Activated CD8-positive, alpha-beta memory T cell treated with anti-CD3 and anti-CD28 coated beads, Interleukin-2, amount 10 ng/mL, durations not matched to agents 7 days and 5 days (primary cell): ENCODE results near the gene UCK2. TPM values are rescaled to one million over a fixed set of nuclear protein-coding genes. Genes with fewer than 3 reads are reported as not detected.

Experiments used
- ATAC-seq: fragments of 150-1000 bp; cut with Tn5 transposase; one replicate; pipeline ENCODE4 v1.10.0; 2021; ENCODE audit warnings: moderate library complexity
- CTCF ChIA-PET: fragments of 350-600 bp; sonication (Branson Sonifier 250); formaldehyde crosslinking; loops from one replicate; lab custom pipeline; 2021; ENCODE audit warnings: antibody characterized with exemption; lab: Charles Lee
- DNase-seq: peaks from one replicate; pipeline ENCODE4 v3.0.0-alpha.2; 2020
- H3K27ac Mint-ChIP-seq: one replicate; pipeline ENCODE4 v1.8.0; 2021; ENCODE audit warnings: mild to moderate bottlenecking, mixed read lengths
- H3K27me3 Mint-ChIP-seq: one replicate; pipeline ENCODE4 v1.8.0; 2021; ENCODE audit warnings: mixed read lengths
- H3K36me3 Mint-ChIP-seq: one replicate; pipeline ENCODE4 v1.8.0; 2021; ENCODE audit warnings: mild to moderate bottlenecking, mixed read lengths
- H3K4me1 Mint-ChIP-seq: one replicate; pipeline ENCODE4 v1.8.0; 2021; ENCODE audit warnings: mixed read lengths
- H3K4me3 Mint-ChIP-seq: one replicate; pipeline ENCODE4 v1.8.0; 2021; ENCODE audit warnings: mild to moderate bottlenecking, moderate library complexity, mixed read lengths
- H3K9me3 Mint-ChIP-seq: one replicate; pipeline ENCODE4 v1.8.0; 2022; ENCODE audit warnings: low read depth, mixed read lengths
- total RNA-seq, 2 experiments: library from RNA; stranded (reverse); gene quantifications; one replicate each; pipeline ENCODE4 v1.2.3, GENCODE V29; 2021

UCK2 gene
- total RNA-seq, 2 experiments from 2014 or later: 50.7 to 70.3 TPM

DNA sequence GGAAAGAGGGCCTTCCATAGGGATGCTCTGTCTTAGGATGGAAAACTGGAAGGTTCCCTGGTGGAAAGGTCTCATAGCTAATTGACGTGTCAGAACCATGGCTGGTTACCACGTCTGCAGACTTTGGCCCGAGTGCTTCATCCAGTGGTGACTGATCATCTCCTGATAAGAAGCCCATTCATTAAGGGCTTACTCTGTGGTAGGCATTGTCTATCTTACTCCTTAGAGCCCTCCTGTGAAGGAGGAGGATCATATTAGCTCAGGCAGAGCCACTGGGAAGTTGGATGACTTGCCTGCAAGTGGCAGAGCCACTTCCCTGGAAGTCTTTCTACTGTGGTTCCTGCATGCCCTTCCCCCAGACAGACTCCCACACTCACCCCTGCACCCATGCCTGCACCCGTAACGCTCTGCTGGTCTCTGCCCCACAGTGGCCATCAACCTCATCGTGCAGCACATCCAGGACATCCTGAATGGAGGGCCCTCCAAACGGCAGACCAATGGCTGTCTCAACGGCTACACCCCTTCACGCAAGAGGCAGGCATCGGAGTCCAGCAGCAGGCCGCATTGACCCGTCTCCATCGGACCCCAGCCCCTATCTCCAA, 79.9 kb downstream of the UCK2 start:
- Mint-ChIP-seq H3K36me3 (peaks cover 12% of the 10 kb centered on the region), H3K27me3 (no peaks in the 10 kb centered on the region), H3K9me3 (no peaks in the 10 kb centered on the region), H3K4me1 (peaks cover 7% of the 10 kb centered on the region), H3K27ac (no peak overlapping the region), H3K4me3 (no peak overlapping the region)
- CTCF ChIA-PET: interaction anchor here (1.0 to 1.6 kb wide), 4 partner anchors 10 to 540 kb away, joined by 3 to 4 read pairs (median 3); no protein-coding TSS in a partner anchor
- DNase-seq (no peak), ATAC-seq (no peak)

DNA sequence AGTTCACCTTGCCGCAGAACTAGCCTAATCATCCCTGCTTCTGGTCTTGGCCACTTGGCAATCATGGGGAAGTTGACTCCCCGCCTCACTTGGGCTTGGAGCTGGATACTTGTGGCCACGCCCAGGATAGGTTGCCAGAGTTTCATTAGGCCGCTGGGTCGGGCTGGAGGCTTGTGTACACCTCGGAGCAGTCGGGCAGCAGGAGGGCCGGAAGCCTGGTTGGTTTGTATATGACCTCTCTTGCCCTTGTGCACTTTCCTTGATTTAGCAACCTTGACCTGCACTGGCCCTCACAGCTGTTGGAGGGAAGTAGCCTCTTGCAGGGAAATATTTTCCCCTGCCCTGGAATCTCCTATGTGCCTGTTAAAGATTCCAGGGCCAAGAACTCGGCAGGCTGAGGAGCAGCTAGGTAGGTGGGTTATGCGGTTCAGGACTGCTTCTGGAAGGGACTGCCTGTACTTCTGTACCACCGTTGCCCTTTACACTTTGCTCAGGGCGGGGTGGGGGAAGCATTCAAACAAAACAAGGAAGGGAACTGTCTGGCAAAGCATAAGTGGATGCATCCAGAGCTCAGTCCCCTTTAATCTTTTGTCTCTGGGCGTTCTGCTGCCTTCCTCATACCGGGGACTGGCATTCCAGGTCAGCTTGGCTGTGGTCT, 83.5 kb downstream of the UCK2 start:
- H3K27ac Mint-ChIP-seq: no peak overlapping the region
- DNase-seq (no peak), ATAC-seq (no peak)
- H3K36me3 Mint-ChIP-seq: peaks cover 11% of the 10 kb centered on the region
- no peak overlapping the region for H3K4me3 Mint-ChIP-seq
- no peaks in the 10 kb centered on the region for H3K9me3 Mint-ChIP-seq
- CTCF ChIA-PET: no interaction called here
- H3K27me3 Mint-ChIP-seq: no peaks in the 10 kb centered on the region
- peaks cover 6% of the 10 kb centered on the region for H3K4me1 Mint-ChIP-seq

GRCh38 chr1:165911609-165912281, 84.3 kb downstream of the UCK2 start:
- H3K4me1 Mint-ChIP-seq: peaks cover 4% of the 10 kb centered on the region
- CTCF ChIA-PET: interaction anchor here (1.0 to 5.0 kb wide), 4 partner anchors 13 to 519 kb away, joined by 3 to 50 read pairs (median 3); no protein-coding TSS in a partner anchor
- H3K27me3 Mint-ChIP-seq: no peaks in the 10 kb centered on the region
- H3K27ac Mint-ChIP-seq: no peak overlapping the region
- ATAC-seq (no peak), DNase-seq (no peak)
- no peaks in the 10 kb centered on the region for H3K9me3 Mint-ChIP-seq
- peaks cover 11% of the 10 kb centered on the region for H3K36me3 Mint-ChIP-seq
- H3K4me3 Mint-ChIP-seq: no peak overlapping the region

DNA sequence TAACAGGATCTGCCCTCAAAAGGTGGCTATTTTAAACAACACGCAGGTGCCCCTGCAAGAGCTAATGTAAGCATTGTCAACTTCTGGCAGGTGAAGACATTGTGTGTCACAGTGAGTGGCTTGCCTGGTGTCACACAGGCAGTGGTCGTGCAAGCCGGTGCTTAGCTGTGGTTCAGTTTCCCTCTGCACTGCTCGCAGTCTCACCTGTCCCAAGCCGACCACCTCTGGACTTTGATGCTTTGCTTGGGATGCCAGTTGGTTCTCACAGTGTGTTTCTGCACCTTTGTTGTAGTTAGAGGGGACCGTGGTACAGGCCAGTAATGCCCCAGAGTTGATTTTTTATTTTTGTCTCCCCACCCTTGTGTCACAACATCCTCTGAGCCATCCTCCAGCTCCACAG, 85.2 kb downstream of the UCK2 start:
- no peak overlapping the region for H3K27ac Mint-ChIP-seq
- CTCF ChIA-PET: interaction anchor here (0.6 to 5.0 kb wide), 8 partner anchors 12 to 520 kb away, joined by 3 to 50 read pairs (median 3); no protein-coding TSS in a partner anchor
- H3K4me3 Mint-ChIP-seq: no peak overlapping the region
- ATAC-seq (no peak), DNase-seq (no peak)
- no peaks in the 10 kb centered on the region for H3K27me3 Mint-ChIP-seq
- no peaks in the 10 kb centered on the region for H3K9me3 Mint-ChIP-seq
- peaks cover 5% of the 10 kb centered on the region for H3K36me3 Mint-ChIP-seq
- peaks cover 4% of the 10 kb centered on the region for H3K4me1 Mint-ChIP-seq

GRCh38 chr1:165914136-165914798, 86.9 kb downstream of the UCK2 start:
- H3K27ac Mint-ChIP-seq: no peak overlapping the region
- ATAC-seq: peak; percentile 96

GRCh38 chr1:165915480-165915879, 88.1 kb downstream of the UCK2 start:
- H3K9me3 Mint-ChIP-seq: no peaks in the 10 kb centered on the region

More at GRCh38 chr1:165914136-165914798, 86.9 kb downstream of the UCK2 start:
- H3K9me3 Mint-ChIP-seq: no peaks in the 10 kb centered on the region
- no peak overlapping the region for H3K4me3 Mint-ChIP-seq
- peaks cover 4% of the 10 kb centered on the region for H3K4me1 Mint-ChIP-seq
- H3K27me3 Mint-ChIP-seq: no peaks in the 10 kb centered on the region
- no peaks in the 10 kb centered on the region for H3K36me3 Mint-ChIP-seq
- peak; percentile 78 for DNase-seq
- CTCF ChIA-PET: interaction anchor here (0.7 to 5.0 kb wide), 23 partner anchors 10 to 1310 kb away, joined by 3 to 50 read pairs (median 4); partner anchors contain the start of gene TMCO1

GRCh38 chr1:165915932-165916348, 88.5 kb downstream of the UCK2 start:
- ATAC-seq (no peak), DNase-seq (no peak)
- Mint-ChIP-seq H3K27ac (no peak overlapping the region), H3K4me3 (no peak overlapping the region), H3K9me3 (no peaks in the 10 kb centered on the region), H3K36me3 (no peaks in the 10 kb centered on the region), H3K27me3 (no peaks in the 10 kb centered on the region), H3K4me1 (peaks cover 4% of the 10 kb centered on the region)
- CTCF ChIA-PET: interaction anchor here (0.6 to 5.0 kb wide), 7 partner anchors 8 to 575 kb away, joined by 3 to 50 read pairs (median 4); no protein-coding TSS in a partner anchor

More at GRCh38 chr1:165915480-165915879, 88.1 kb downstream of the UCK2 start:
- CTCF ChIA-PET: interaction anchor here (0.6 to 5.0 kb wide), 11 partner anchors 9 to 575 kb away, joined by 3 to 50 read pairs (median 4); partner anchors contain the start of gene TMCO1
- DNase-seq: no peak
- Mint-ChIP-seq H3K4me3 (no peak overlapping the region), H3K27ac (no peak overlapping the region), H3K27me3 (no peaks in the 10 kb centered on the region), H3K4me1 (peaks cover 4% of the 10 kb centered on the region), H3K36me3 (no peaks in the 10 kb centered on the region)
- no peak for ATAC-seq

- no peaks in the 10 kb centered on the region for H3K36me3 Mint-ChIP-seq
- ATAC-seq (no peak), DNase-seq (no peak)
- no peaks in the 10 kb centered on the region for H3K9me3 Mint-ChIP-seq
- no peak overlapping the region for H3K4me3 Mint-ChIP-seq
- no peaks in the 10 kb centered on the region for H3K27me3 Mint-ChIP-seq
- CTCF ChIA-PET: no interaction called here
- peaks cover 4% of the 10 kb centered on the region for H3K4me1 Mint-ChIP-seq
- H3K27ac Mint-ChIP-seq: no peak overlapping the region
Observed at GRCh38 chr1:165917166-165917565, 89.8 kb downstream of the UCK2 start.

- no peak for DNase-seq
- no peak for ATAC-seq
- no peak overlapping the region for H3K27ac Mint-ChIP-seq
- CTCF ChIA-PET: interaction anchor here (0.6 to 4.0 kb wide), 16 partner anchors 9 to 981 kb away, joined by 3 to 26 read pairs (median 4); no protein-coding TSS in a partner anchor
- no peaks in the 10 kb centered on the region for H3K9me3 Mint-ChIP-seq
- H3K36me3 Mint-ChIP-seq: no peaks in the 10 kb centered on the region
- H3K27me3 Mint-ChIP-seq: peaks cover 8% of the 10 kb centered on the region
- H3K4me3 Mint-ChIP-seq: no peak overlapping the region
- no peaks in the 10 kb centered on the region for H3K4me1 Mint-ChIP-seq
Observed at GRCh38 chr1:165924117-165924516, 96.7 kb downstream of the UCK2 start.

DNA sequence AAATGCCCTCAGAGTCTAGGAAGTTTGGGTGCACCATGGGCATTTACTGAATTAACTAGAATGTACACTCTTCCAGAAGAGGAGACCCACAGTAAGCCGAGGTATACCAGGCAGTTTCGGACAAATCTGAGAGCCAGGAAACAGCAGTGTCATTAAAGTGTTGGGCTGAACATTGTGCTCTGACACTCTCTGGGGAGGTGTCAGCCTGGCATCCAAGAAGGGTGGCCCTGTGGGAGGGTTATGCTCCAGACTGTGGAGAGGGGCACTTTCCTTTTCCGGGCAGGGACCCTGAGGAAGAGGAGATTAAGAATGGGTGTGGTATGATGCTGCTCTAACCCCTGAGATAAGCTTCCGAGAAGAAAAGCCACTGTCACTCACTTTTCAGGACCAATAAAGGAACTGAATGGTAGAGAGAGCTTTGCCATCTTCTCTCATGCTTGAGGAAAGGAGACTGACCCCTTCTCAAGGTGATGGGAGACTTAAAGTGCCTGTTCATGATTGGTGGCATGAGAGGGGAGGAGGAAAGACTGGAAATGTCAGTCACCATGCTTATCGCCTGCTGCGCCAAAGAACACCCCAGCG, 98.2 kb downstream of the UCK2 start:
- no peak for DNase-seq
- Mint-ChIP-seq H3K9me3 (no peaks in the 10 kb centered on the region), H3K36me3 (no peaks in the 10 kb centered on the region), H3K4me3 (no peak overlapping the region), H3K27ac (no peak overlapping the region), H3K27me3 (peaks cover 8% of the 10 kb centered on the region), H3K4me1 (no peaks in the 10 kb centered on the region)
- CTCF ChIA-PET: interaction anchor here (1.0 to 4.0 kb wide), 11 partner anchors 8 to 980 kb away, joined by 3 to 26 read pairs (median 4); no protein-coding TSS in a partner anchor
- no peak for ATAC-seq

- Mint-ChIP-seq H3K4me3 (no peak overlapping the region), H3K36me3 (no peaks in the 10 kb centered on the region), H3K9me3 (no peaks in the 10 kb centered on the region), H3K4me1 (no peaks in the 10 kb centered on the region), H3K27ac (no peak overlapping the region), H3K27me3 (peaks cover 8% of the 10 kb centered on the region)
- ATAC-seq (no peak), DNase-seq (no peak)
- CTCF ChIA-PET: interaction anchor here (3.6 kb wide), 1 partner anchor 552 kb away, joined by 17 read pairs; no protein-coding TSS in a partner anchor
Observed at GRCh38 chr1:165927169-165927568, 99.8 kb downstream of the UCK2 start.

DNA sequence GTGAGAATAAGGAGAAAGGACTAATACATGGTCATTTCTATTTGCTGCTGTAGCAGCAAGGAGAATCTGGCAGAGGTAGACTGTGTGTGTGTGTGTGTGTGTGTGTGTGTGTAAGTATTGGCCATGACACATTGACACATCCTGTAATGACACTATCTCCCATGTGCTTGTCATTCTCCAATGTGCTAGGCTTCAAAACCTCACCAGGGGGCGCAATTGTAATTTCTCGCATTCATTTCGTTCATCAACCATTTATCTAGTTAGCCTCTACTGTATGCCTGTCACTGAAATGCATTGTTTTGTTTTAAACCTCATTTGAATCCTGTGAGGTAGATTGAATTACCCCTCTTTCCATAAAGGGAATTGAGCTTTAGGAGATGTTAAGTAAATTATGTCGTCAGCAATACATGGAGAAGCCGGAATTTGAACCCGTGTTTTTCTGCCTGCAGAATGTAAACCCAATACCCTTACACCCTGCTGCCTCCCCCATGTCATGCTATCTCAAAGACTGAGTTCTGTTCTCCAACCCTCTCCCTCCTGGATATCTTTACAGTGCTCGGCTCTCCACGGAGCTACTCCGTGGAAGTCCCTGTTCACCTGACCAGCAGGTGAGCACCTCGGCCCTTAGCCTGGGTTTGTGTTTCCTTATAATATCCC, 100.8 kb downstream of the UCK2 start:
- peak; percentile 64 for ATAC-seq
- Mint-ChIP-seq H3K36me3 (no peaks in the 10 kb centered on the region), H3K4me3 (no peak overlapping the region), H3K4me1 (no peaks in the 10 kb centered on the region), H3K27ac (no peak overlapping the region), H3K9me3 (no peaks in the 10 kb centered on the region), H3K27me3 (peaks cover 3% of the 10 kb centered on the region)
- CTCF ChIA-PET: interaction anchor here (0.6 to 3.6 kb wide), 7 partner anchors 13 to 1133 kb away, joined by 3 to 17 read pairs (median 4); no protein-coding TSS in a partner anchor
- DNase-seq: peak; percentile 63
